AG09319 (cell line): ENCODE data around the gene ARID1B.

Experiments used
- DNase-seq: peaks from one replicate; pipeline ENCODE4 v3.0.0-alpha.2; 2010; ENCODE audit warnings: low read depth; ENCODE audit errors: extremely low read depth
- TF ChIP-seq, protein P1 (sequence below): IDR thresholded peaks from 2 replicates; pipeline ENCODE4 v1.5.1; 2011; ENCODE audit warnings: low read depth, mild to moderate bottlenecking, inconsistent platforms, low read length, moderate library complexity

The ARID1B gene

DNA sequence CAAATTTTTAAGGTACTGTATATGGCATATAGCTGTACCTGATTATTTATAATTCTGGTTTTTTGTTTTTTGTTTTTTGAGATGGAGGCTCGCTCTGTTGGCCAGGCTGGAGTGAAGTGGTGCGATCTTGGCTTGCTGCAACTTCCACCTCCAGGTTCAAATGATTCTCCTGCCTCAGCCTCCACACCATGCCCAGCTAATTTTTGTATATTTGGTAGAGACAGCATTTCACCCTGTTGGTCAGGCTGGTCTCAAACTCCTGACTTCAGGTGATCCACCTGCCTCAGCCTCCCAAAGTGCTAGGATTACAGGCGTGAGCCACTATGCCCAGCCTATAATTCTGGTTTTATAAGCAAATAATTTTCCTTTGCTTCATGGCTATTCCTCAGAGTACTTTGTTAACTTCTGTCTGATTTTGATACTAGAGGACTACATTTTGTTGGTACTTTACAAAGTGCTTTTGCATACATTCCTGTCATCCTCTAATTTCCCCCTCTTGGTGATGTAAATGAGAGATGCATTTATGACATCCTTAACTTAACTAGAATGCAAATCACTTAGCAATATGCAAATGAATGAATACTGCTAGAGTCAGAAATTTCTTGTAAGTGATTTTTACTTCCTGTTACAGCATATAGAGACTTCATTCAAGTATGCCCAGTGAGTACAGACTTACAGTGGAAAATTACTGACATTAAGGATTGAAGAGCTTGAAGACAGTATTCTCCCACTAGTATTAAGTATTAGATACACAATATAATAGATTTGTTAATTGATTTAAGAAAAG, 35.7 kb upstream of the ARID1B start:
- DNase-seq, result no peak

DNA sequence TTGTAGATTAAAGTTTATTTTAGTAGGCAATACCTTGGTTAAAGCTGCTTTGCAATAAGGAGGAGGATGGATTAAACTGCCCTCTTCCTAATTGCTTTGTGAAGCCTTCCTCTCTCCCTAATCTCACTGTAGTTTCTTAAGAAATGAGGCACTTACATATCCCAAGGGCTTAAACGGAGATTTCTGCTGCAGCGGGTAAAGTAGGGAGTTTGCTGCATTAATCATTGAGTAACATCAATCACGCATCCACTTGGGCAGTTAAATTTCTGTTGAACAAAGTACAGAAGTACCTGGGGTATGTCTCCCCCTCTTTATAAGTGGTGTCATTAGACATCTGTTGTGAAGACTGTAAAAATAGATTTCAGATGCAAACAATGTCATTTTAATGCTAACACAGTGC, 29.5 kb upstream of the ARID1B start:
- no peak for DNase-seq
- TF ChIP-seq, protein P1, sequence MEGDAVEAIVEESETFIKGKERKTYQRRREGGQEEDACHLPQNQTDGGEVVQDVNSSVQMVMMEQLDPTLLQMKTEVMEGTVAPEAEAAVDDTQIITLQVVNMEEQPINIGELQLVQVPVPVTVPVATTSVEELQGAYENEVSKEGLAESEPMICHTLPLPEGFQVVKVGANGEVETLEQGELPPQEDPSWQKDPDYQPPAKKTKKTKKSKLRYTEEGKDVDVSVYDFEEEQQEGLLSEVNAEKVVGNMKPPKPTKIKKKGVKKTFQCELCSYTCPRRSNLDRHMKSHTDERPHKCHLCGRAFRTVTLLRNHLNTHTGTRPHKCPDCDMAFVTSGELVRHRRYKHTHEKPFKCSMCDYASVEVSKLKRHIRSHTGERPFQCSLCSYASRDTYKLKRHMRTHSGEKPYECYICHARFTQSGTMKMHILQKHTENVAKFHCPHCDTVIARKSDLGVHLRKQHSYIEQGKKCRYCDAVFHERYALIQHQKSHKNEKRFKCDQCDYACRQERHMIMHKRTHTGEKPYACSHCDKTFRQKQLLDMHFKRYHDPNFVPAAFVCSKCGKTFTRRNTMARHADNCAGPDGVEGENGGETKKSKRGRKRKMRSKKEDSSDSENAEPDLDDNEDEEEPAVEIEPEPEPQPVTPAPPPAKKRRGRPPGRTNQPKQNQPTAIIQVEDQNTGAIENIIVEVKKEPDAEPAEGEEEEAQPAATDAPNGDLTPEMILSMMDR, result no peak

More for the DNA sequence above, 35.7 kb upstream of the ARID1B start:
- TF ChIP-seq, protein P1, result no peak

DNA sequence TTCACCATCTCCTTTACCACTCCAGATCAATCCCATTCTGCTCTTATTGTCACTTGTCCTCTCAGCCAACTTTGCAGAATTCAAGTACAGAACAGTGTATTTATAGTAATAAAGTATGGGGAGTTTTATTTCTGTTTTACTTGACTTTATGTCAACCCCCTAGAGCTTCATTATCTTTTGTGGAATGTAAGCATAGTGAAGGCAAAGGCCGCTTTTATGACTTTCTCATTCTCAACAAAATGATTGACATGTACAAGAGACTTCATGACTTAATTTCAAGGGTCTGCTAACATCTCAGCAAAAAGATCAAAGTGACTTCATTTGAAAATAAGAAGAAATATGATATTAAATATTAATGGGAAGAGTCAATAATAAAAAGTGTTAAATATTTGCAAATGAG, 28.7 kb upstream of the ARID1B start:
- no peak for DNase-seq
- TF ChIP-seq, protein P1, result no peak

DNA sequence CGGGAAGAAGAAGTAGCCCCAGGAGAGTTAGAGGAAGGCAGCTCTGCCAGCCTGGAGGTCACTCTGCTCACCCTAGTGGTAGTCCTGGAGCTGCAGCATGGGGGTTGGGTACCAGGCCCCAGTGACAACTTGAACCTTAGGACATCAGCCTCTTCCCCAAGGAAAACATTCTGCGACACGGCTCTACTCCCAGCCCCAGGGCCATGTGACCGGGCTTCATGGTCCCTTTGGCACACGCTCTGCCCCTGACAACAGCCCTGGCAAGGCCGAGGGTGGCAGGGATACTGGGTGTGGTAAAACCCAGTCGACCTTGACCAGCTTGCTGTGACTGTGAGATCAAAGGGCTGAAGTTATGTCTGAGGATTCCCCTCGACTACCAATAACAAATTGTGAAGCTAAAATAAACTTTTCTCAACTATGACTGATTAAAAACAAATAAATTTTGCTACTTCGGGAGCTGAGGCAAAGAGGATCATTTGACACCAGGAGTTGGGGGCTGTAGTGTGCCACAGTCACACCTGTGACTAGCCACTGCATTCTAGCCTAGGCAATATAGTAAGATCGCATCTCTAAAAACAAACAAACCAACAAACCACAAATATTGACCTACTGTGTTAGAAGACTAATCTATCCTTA, 24.4 kb upstream of the ARID1B start:
- TF ChIP-seq, protein P1, result peak; percentile 16
- DNase-seq, result no peak

DNA sequence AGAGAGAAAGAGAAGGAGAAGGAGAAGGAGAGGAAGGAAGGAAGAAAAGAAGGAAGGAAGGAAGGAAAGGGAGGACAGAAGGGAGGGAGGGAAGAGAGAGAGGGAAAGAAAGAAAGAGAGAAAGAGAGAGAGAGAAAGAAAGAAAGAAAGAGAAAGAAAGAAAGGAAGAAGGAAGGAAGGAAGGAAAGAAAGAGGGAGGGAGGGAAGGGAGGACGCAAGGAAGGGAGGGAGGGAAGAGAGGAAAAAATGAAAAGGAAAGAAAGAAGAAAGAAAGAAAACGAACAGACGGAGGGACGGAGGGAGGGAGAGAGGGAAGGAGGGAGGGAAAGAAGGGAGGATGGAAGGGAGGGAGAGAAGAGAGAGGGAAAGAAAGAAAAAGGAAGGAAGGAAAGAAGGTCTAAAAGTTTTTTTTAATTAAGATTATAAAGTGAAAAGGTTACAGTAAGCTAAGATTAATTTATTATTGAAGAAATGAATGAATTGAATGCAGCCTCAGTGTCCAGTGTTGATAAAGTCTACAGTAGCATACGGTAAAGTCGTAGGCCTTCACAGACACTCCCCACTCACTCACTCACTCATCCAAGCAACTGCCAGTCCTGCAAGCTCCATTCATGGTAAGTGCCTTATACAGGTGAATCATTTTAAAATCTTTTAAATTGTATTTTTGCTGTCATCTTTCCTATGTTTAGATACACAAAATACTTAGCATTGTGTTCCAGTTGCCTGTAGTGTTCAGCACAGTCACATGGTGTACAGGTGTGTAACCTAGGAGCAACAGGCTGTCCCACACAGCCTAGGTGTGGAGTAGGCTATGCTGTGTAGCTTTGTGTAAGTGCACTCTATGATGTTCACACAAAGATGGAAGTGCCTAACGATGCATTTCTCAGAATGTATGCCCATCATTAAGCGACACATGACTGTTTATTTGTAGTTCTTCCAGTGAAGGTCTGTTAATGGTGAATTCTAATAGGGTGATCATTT, 20.3 kb upstream of the ARID1B start:
- no peak for DNase-seq
- TF ChIP-seq, protein P1, result no peak

DNA sequence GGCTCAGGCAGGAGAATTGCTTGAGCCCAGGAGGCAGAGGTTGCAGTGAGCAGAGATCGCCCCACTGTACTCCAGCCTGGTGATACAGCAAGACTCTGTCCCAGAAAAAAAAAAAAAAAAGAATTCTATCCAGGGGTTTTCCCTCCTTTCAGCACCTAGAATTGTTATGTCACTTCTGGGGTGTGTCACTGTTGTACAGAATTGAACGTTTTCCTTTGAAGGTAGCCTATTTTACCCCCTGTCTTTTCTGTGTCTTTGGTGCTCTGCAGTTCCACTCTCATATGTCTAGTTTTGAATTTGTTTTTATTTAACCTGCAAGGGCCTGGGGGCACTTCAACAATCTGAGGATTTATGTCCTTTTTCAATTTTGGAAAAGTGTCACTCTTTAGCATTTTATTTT, 19.3 kb upstream of the ARID1B start:
- no peak for DNase-seq
- TF ChIP-seq, protein P1, result no peak
